ENCODE measurements around the gene TIAM1.

TIAM1 gene

GRCh38 chr21:31194510-31195293 is 149.4 kb downstream of the TIAM1 start:
- H3K36me3 ChIP-seq (ENCODE audit: insufficient read depth, low read length): no peaks in the 10 kb centered on the region
- H3K9ac ChIP-seq (ENCODE audit: low read depth, low read length): no peak overlapping the region
- no peaks in the 10 kb centered on the region for H3K9me3 ChIP-seq (replicated peaks; ENCODE audit: low read length)
- H3K27me3 ChIP-seq (ENCODE audit: control insufficient read depth, insufficient read depth, low read length): no peaks in the 10 kb centered on the region
- no peaks in the 10 kb centered on the region for H3K4me1 ChIP-seq (ENCODE audit: control insufficient read depth, insufficient read depth, low read length)
- no peak overlapping the region for H3K4me2 ChIP-seq (ENCODE audit: low read length)
- H3K4me3 ChIP-seq (ENCODE audit: low read length): no peak overlapping the region

- no peaks in the 10 kb centered on the region for H3K4me1 ChIP-seq (ENCODE audit: control insufficient read depth, insufficient read depth, low read length)
- no peaks in the 10 kb centered on the region for H3K9me3 ChIP-seq (replicated peaks; ENCODE audit: low read length)
- H3K4me2 ChIP-seq (ENCODE audit: low read length): no peak overlapping the region
- H3K27me3 ChIP-seq (ENCODE audit: control insufficient read depth, insufficient read depth, low read length): no peaks in the 10 kb centered on the region
- H3K4me3 ChIP-seq (ENCODE audit: low read length): no peak overlapping the region
- no peak overlapping the region for H3K9ac ChIP-seq (ENCODE audit: low read depth, low read length)
- no peaks in the 10 kb centered on the region for H3K36me3 ChIP-seq (ENCODE audit: insufficient read depth, low read length)
Observed at GRCh38 chr21:31193761-31194160, 150.3 kb downstream of the TIAM1 start.

- Histone ChIP-seq H3K4me2 (ENCODE audit: low read length) (no peak overlapping the region), H3K9ac (ENCODE audit: low read depth, low read length) (no peak overlapping the region), H3K27me3 (ENCODE audit: control insufficient read depth, insufficient read depth, low read length) (no peaks in the 10 kb centered on the region), H3K9me3 (replicated peaks; ENCODE audit: low read length) (no peaks in the 10 kb centered on the region), H3K4me1 (ENCODE audit: control insufficient read depth, insufficient read depth, low read length) (no peaks in the 10 kb centered on the region), H3K4me3 (ENCODE audit: low read length) (no peak overlapping the region), H3K36me3 (ENCODE audit: insufficient read depth, low read length) (no peaks in the 10 kb centered on the region)
Observed at GRCh38 chr21:31191553-31191952, 152.5 kb downstream of the TIAM1 start.

- no peak overlapping the region for H3K4me3 ChIP-seq (ENCODE audit: low read length)
- no peaks in the 10 kb centered on the region for H3K27me3 ChIP-seq (ENCODE audit: control insufficient read depth, insufficient read depth, low read length)
- no peak overlapping the region for H3K4me2 ChIP-seq (ENCODE audit: low read length)
- H3K36me3 ChIP-seq (ENCODE audit: insufficient read depth, low read length): no peaks in the 10 kb centered on the region
- no peaks in the 10 kb centered on the region for H3K9me3 ChIP-seq (replicated peaks; ENCODE audit: low read length)
- no peaks in the 10 kb centered on the region for H3K4me1 ChIP-seq (ENCODE audit: control insufficient read depth, insufficient read depth, low read length)
- no peak overlapping the region for H3K9ac ChIP-seq (ENCODE audit: low read depth, low read length)
Observed at GRCh38 chr21:31190516-31190915, 153.5 kb downstream of the TIAM1 start.

- Histone ChIP-seq H3K4me3 (ENCODE audit: low read length) (no peak overlapping the region), H3K4me1 (ENCODE audit: control insufficient read depth, insufficient read depth, low read length) (no peaks in the 10 kb centered on the region), H3K9ac (ENCODE audit: low read depth, low read length) (no peak overlapping the region), H3K9me3 (replicated peaks; ENCODE audit: low read length) (no peaks in the 10 kb centered on the region), H3K36me3 (ENCODE audit: insufficient read depth, low read length) (no peaks in the 10 kb centered on the region), H3K4me2 (ENCODE audit: low read length) (no peak overlapping the region), H3K27me3 (ENCODE audit: control insufficient read depth, insufficient read depth, low read length) (no peaks in the 10 kb centered on the region)
Observed at GRCh38 chr21:31187499-31187898, 156.6 kb downstream of the TIAM1 start.

- Histone ChIP-seq H3K4me3 (ENCODE audit: low read length) (no peak overlapping the region), H3K9ac (ENCODE audit: low read depth, low read length) (no peak overlapping the region), H3K4me1 (ENCODE audit: control insufficient read depth, insufficient read depth, low read length) (no peaks in the 10 kb centered on the region), H3K4me2 (ENCODE audit: low read length) (no peak overlapping the region), H3K27me3 (ENCODE audit: control insufficient read depth, insufficient read depth, low read length) (no peaks in the 10 kb centered on the region), H3K9me3 (replicated peaks; ENCODE audit: low read length) (no peaks in the 10 kb centered on the region), H3K36me3 (ENCODE audit: insufficient read depth, low read length) (no peaks in the 10 kb centered on the region)
Observed at GRCh38 chr21:31186916-31187315, 157.1 kb downstream of the TIAM1 start.

GRCh38 chr21:31185663-31186062 is 158.4 kb downstream of the TIAM1 start:
- no peaks in the 10 kb centered on the region for H3K36me3 ChIP-seq (ENCODE audit: insufficient read depth, low read length)
- no peaks in the 10 kb centered on the region for H3K9me3 ChIP-seq (replicated peaks; ENCODE audit: low read length)
- H3K4me1 ChIP-seq (ENCODE audit: control insufficient read depth, insufficient read depth, low read length): no peaks in the 10 kb centered on the region
- no peak overlapping the region for H3K4me2 ChIP-seq (ENCODE audit: low read length)
- no peak overlapping the region for H3K9ac ChIP-seq (ENCODE audit: low read depth, low read length)
- no peaks in the 10 kb centered on the region for H3K27me3 ChIP-seq (ENCODE audit: control insufficient read depth, insufficient read depth, low read length)
- no peak overlapping the region for H3K4me3 ChIP-seq (ENCODE audit: low read length)

GRCh38 chr21:31184876-31185275 is 159.2 kb downstream of the TIAM1 start:
- Histone ChIP-seq H3K27me3 (ENCODE audit: control insufficient read depth, insufficient read depth, low read length) (no peaks in the 10 kb centered on the region), H3K4me2 (ENCODE audit: low read length) (no peak overlapping the region), H3K4me3 (ENCODE audit: low read length) (no peak overlapping the region), H3K9ac (ENCODE audit: low read depth, low read length) (no peak overlapping the region), H3K36me3 (ENCODE audit: insufficient read depth, low read length) (no peaks in the 10 kb centered on the region), H3K4me1 (ENCODE audit: control insufficient read depth, insufficient read depth, low read length) (no peaks in the 10 kb centered on the region), H3K9me3 (replicated peaks; ENCODE audit: low read length) (no peaks in the 10 kb centered on the region)

GRCh38 chr21:31184459-31184858 is 159.6 kb downstream of the TIAM1 start:
- H3K36me3 ChIP-seq (ENCODE audit: insufficient read depth, low read length): no peaks in the 10 kb centered on the region
- no peak overlapping the region for H3K4me3 ChIP-seq (ENCODE audit: low read length)
- no peaks in the 10 kb centered on the region for H3K27me3 ChIP-seq (ENCODE audit: control insufficient read depth, insufficient read depth, low read length)
- H3K4me1 ChIP-seq (ENCODE audit: control insufficient read depth, insufficient read depth, low read length): no peaks in the 10 kb centered on the region
- no peak overlapping the region for H3K9ac ChIP-seq (ENCODE audit: low read depth, low read length)
- no peaks in the 10 kb centered on the region for H3K9me3 ChIP-seq (replicated peaks; ENCODE audit: low read length)
- H3K4me2 ChIP-seq (ENCODE audit: low read length): no peak overlapping the region

- no peak overlapping the region for H3K9ac ChIP-seq (ENCODE audit: low read depth, low read length)
- H3K4me2 ChIP-seq (ENCODE audit: low read length): no peak overlapping the region
- H3K4me1 ChIP-seq (ENCODE audit: control insufficient read depth, insufficient read depth, low read length): no peaks in the 10 kb centered on the region
- H3K36me3 ChIP-seq (ENCODE audit: insufficient read depth, low read length): no peaks in the 10 kb centered on the region
- H3K27me3 ChIP-seq (ENCODE audit: control insufficient read depth, insufficient read depth, low read length): no peaks in the 10 kb centered on the region
- no peak overlapping the region for H3K4me3 ChIP-seq (ENCODE audit: low read length)
- H3K9me3 ChIP-seq (replicated peaks; ENCODE audit: low read length): no peaks in the 10 kb centered on the region
Observed at GRCh38 chr21:31182231-31183140, 161.6 kb downstream of the TIAM1 start.

GRCh38 chr21:31181082-31181750 is 162.8 kb downstream of the TIAM1 start:
- Histone ChIP-seq H3K27me3 (ENCODE audit: control insufficient read depth, insufficient read depth, low read length) (no peaks in the 10 kb centered on the region), H3K4me2 (ENCODE audit: low read length) (no peak overlapping the region), H3K9me3 (replicated peaks; ENCODE audit: low read length) (no peaks in the 10 kb centered on the region), H3K4me3 (ENCODE audit: low read length) (no peak overlapping the region), H3K4me1 (ENCODE audit: control insufficient read depth, insufficient read depth, low read length) (no peaks in the 10 kb centered on the region), H3K9ac (ENCODE audit: low read depth, low read length) (no peak overlapping the region), H3K36me3 (ENCODE audit: insufficient read depth, low read length) (no peaks in the 10 kb centered on the region)

All from skeletal muscle satellite cell (primary cell).